ENCODE data around the gene SIX3.
A peak's percentile ranks its signal among the peaks of the same experiment; 100 is the strongest.

The SIX3 gene

DNA sequence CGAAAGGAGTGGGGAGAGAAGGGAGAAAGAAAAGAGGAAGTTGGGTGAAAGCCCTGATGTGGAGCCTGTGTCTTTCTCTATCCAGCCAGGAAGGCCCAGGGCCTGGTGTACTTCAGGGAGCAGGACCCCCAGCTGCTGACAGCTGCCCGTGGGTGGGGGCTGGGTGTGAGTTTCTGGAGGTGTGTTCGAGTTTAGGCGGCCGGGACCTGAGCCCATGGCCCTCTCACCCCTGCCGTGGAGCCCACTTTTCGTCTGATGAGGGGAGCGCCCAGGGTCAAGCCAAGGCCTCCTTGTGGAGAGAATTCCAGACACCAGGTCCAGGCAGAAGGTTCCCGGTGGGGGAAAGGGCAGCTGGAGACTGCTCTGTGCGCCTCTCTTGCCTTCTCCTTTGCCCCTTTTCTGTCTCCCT, 2.2 kb downstream of the SIX3 start:
- DNase-seq (ENCODE audit: low read depth, low spot score) = no peak

DNA sequence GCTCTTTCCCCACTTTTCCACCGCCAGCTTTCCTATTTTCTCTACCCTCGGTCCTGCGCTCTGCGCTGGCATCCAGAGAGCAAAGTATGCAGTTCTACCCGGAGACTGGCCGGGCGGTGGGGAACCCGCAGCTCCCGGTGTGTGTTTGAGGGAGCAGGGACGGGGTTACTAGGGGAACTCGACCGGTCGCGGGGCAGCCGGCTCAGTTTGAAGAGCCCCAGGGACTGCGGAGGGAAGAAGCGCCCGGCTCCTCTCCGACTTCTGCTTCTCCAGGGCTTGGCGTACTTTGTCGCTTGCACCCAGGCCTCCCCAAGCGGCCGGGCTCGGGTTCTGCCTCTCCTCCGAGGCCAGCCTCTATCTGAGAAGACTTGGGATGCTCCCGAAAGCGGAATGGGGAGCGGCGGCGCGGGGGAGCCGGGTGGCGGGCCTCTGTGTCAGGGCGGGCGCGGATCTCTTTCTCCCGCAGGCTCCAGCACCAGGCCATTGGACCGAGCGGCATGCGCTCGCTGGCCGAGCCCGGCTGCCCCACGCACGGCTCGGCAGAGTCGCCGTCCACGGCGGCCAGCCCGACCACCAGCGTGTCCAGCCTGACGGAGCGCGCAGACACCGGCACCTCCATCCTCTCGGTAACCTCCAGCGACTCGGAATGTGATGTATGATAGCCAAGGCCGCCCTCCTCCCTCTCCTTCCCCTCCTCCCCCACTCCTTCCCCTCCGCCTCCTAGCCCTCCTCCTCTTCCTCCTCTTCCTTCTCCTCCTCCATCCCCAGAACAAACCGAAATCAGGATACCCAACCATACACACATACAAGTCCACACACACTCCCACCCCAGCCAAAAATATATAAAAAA, 2.8 kb downstream of the SIX3 start:
- peak; percentile 56 for DNase-seq (ENCODE audit: low read depth, low spot score)

DNA sequence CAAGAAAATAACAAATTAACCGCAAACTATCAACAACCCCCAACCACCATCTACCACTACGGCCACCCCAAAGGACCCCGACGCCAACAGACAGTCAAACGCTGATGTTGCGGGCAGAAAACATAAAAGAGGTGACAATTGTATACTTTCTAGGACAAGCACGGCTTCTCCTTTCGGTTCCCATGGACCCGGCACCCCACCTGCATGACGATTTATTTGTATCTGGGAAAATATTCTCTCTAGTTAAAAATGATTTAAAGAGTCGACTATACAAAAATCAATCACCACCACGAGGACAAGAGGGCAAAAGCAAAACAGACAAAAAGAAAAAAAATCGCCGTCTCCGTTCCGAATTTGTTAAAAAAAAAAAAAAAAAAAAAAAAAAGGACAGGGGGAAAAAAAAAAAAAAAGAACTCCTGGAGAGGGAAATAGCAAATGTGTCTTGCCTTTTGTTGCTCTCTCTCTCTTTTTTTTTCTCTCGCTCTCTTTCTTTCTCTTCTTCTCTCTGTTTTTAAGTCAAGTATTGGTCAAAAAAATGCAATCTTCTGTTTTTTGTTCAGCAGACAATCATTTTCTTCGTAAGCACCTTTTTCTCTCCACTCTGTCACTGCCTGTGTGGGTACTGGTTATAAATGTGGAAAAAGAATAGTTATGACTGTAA, 3.6 kb downstream of the SIX3 start:
- DNase-seq (ENCODE audit: low read depth, low spot score) = no peak

DNA sequence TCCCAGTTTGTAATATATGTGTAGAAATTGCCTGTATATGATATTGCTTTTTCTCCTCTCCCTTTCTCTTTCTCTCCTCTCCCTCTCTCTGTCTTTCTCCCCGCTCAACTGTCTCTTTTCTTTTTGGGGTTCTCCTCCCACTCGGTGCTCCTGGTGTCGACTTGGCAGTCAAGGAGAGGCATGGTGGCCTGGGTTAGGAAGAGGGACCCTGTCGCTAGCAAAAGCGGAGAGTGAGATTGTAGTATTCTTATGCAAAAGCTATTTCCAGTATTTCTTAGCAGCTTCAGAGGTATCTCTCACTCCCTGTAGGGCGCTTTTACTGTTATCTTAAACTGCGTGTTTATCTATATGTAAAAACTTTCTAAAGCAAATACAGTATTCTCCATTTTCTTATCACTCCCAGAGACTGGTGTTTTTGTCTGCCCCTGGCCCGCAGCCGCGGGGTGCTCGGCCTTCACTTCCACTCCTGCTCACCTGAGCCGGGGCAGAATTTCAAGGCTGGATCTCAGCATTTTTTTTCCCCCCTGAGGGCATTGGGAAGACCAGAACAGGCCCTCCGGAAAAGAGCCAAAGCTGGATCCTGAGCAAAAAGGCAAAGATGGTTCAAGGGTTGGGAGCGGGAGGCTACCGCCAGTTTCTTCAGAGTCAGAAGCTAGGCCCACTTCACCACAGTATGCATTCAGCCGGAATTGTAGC, 4.3 kb downstream of the SIX3 start:
- DNase-seq (ENCODE audit: low read depth, low spot score) = no peak

DNA sequence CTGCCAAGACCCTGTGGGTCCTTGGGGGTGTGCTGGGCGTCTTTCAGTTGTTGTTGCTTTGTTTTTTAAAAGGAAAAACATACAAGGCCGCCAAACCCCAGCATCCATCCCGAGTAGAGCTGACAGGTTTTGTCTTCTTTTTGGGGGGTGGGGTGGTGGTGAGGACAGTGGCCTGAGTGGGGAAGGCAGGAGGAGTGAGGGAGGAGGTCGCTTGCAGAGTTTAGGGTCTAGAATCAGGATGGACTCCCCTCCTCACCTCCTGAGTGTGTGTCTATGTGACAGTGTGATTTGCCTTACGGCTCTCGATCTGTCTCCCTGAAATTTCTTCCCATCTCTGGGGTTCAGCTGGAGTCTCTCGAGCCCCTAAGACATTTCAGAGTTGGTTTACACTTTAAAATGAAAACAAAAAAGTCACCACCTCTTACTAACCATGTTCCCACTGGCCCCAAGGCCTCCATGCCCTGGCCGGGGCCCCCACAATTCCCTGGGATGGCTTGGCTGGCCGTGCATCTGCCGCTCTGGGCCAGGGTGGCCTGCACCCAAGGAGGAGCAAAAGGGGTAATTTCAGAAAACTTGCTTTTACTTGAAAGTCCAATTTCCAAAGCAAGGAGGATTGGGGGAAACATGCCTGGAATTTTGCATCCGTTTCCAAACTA, 5.0 kb downstream of the SIX3 start:
- DNase-seq (ENCODE audit: low read depth, low spot score) = no peak

DNA sequence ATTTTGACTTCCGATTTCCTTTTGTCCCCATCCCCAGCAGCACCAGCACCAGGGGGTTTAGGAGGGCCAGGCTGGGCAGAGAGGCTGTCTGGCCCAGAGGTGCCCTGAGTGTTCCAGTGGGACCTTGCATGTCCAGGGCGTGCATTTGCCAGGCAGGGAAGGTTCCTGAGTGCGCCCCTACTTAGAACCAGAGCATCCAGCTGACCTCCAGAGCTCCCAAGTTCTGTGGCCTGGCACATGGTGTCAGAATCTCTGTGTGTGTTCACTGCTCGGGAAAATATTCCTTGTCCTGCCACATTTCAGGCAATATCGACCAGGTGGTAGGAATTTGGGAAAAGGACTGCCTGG, 5.5 kb downstream of the SIX3 start:
- no peak for DNase-seq (ENCODE audit: low read depth, low spot score)

DNA sequence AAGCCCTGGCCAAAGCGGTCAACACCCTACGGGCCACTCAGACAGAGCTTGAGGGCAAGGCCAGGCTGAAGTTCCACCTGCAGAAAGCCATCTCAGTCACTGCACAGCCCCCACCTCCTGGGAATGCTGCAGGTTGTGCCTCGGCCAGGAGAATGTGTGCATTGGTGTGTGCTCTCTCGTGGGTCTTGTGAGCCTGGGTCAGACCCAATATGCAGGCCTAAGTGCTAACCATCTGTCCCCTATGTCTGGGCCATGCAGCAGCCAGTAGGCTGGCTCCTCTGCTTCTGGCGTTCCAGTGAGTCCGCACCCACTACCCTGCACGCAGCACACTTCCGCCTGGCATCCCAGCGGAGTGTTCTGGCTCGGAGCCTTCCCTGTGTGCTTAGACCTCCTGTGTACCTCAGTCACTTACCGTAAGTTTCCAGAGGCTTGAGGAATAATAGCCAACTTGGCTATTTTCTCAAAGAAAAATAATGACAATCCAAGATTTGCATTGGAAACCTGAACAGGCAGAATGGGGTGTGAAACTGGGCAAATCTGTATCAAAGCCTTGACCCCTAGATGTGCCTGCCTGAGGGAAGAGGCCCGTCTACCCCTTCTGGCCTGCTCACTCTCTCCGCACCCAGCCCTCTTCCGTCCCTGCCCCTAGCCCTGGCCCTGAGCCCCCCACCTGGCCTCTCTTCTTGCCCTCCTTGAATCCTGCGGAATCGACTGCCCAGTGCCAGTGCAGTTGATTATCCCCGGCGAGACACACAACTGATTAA, 7.2 kb downstream of the SIX3 start:
- DNase-seq (ENCODE audit: low read depth, low spot score) = no peak

DNA sequence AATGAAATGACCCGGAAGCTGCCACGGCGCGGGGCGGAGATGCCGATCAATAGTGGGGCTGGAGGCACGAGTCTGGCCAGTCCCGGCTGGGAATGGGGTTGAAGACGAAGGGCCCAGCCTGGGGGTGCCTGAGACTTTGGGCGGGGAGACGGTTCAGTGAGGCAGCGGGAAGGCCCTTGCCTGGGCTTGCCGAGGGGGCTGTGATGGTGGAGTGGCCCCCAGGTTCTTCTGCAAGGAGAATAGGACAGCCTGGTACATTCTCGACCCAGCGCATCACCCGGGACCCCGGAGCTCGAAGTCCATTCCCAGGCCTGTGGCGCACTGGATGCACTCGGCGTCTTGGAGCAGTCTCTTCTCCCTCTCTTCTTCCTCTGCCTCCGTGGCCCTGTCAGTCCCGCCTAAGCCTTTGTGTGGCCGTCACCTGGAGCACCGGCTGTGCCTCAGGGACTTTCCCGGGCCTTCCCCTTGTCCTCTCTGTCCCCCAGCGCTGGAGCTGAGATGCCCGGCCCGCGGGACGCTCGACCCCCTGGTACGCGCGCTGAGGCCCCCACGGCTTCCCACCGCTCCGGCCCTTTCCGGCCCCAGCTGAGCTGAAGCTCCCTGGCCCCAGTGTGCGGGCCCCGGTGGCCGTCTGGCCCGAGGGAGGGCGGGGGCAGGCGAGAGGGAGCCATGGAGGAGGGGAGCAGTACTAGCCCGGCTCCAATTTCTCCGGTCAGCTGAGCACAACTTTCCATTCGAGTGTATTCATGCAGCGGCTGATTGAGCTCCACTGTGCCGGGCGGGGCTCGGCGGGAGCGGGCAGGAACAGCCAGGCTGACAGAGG, 8.0 kb downstream of the SIX3 start:
- DNase-seq (ENCODE audit: low read depth, low spot score) = peak; percentile 93

DNA sequence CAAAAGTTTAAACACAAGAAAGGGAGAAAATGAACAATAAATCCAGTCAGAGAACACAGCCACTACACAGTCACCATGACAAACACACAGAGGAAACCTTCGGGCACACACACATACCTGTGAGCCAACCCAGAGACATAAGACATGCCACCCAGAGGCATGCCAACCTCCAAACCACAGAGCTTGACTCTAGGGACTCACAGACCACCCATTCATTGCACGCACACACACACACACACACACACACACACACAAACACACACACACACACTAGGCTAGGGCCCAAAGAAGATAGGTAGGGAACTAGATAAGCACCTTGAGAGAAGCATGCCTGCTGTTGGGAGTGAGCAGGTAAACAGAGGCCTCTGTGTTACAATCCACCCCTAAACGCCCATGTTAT, 9.1 kb downstream of the SIX3 start:
- no peak for DNase-seq (ENCODE audit: low read depth, low spot score)

DNA sequence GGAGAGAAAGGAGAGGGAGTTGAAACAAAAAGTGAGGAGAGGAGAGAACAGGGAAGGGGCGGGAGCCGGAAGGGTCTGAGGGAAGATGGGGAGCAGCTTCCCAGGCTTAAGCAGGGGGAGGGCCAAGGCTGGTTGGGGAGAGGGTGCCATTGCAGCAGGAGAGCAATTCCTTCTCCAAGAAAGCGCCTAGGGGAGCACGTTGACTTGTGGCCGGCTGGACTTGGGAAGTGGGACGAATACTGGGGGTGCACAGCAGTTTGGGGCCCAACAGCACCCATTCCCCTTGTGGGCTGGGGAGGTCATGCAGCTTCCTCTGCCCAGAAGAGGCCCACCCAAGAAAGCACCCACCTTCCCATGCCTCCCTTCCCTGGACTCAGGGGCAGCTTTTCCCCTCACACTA, 9.6 kb downstream of the SIX3 start:
- no peak for DNase-seq (ENCODE audit: low read depth, low spot score)

DNA sequence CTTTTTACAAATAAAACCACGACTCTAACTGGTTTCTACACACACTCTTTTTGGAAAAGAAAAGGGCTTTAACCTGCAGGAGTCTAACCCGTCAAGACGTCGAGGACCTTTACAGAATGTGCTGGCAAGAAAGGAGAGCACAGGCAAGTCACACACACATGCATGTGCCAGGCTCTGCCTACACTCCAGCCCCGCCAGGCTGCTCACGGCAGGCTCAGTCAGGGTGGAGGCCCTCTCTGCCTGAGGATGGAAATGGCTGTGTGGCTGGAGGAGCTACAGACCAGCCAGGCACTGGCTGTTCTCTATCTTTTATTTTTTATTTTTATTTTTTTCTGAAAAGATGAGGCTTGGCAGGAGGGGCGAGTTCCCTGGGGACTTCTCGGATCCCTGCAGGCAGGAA, 10.2 kb downstream of the SIX3 start:
- no peak for DNase-seq (ENCODE audit: low read depth, low spot score)

DNA sequence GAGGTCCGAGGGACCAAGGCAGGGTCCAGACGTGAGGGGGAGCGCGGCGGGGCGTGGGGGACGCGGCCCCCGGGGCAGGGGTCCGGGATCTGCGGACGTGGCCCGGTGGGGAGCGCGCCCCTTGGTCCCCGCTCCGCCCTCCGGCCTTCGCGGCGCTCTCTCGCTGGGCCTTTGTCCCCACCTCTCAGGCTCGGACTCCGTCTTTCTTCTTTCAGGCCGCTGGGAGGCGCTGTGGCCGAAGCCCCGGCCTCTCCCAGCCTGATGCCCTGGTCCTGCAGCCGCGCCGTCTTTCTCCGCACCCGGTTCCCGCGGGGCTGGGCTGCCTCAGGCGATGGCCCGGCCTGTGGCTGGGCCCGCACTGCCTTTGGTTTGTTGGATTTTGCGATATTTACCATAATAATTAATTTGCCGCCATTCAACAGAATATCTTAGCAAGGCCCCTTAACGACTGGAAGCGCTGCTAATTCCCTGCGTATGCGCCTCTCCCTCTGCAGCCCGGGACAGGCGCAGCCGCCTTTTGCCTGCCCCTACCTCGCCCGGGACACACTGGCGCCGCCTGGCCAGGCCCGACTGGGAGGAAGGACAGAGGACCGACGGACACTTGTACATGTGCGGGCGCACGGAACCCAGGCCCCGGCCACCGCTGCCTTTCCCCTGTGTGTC, 10.8 kb downstream of the SIX3 start:
- peak; percentile 90 for DNase-seq (ENCODE audit: low read depth, low spot score)

DNA sequence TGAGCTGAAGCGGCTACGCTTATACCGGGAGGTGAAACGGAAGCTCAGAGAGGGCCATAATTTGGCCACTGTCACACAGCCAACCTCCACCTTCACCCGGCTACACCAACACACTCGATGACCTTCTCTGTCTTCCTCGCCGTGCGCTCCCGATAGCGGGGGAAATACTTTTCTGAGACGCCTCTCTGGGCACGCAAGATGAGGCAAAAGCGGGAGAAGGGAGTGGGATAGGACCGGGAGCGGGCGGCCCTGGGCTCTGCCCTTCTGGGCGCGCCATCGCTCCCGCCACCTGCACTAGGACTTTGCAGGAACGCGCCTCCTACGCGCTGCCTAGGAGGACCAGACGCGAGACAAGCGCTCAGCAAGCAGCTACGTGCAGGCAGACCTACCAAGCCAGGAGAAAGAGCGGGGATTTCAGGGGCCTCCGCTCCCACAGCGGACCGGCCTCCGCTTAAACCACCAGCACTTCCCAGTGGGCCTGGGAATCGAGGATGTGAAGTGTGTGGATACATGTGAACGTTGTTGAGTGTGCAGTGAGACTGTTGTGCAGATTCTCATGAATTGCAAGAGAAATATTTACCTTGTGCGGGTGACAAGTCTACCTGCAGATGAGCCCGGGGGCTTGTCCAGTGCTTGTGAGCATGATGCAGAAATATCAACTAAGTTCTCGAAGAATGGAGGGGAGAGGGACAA, 11.4 kb downstream of the SIX3 start:
- DNase-seq (ENCODE audit: low read depth, low spot score) = no peak

DNA sequence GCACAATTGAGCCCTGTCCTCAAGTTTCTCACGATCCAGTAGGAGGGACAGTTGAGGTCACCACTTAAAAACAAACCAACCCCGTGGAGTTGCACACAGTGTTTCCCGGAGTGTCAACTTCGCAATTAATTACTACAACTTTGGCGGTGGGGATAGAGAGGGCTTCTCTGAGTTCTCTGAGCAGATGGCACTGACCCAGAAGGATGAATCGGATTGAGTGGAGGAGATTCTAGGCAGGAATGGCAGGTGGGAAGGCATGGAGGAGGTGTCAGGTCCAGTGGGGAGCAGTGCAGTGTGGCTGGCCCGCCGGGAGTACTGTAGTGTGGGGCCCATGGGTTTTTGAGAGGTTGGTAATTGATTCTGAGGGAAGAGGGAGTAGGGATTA, 12.0 kb downstream of the SIX3 start:
- DNase-seq (ENCODE audit: low read depth, low spot score) = no peak

DNA sequence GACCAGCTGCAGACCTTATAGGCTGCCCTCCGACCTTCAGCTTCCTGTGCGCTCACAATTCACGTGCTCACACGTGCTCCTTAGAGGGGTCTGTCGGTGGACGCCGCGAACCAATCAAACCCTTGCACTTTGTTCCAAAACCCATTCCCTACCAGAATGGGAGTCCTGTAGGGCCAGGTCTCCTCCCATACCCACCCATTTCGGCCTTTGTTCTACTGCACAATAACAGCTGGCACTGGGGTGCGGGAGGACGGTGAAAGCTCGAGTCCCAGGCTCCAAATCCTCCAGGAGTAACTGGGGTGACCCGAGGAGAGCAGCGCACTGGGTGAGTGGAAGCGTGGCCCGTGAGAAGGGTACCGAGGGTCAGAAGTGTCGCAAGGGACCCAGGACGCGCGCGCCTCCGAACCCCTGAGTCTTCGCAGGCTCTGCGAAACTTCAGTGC, 13.0 kb downstream of the SIX3 start:
- no peak for DNase-seq (ENCODE audit: low read depth, low spot score)

DNA sequence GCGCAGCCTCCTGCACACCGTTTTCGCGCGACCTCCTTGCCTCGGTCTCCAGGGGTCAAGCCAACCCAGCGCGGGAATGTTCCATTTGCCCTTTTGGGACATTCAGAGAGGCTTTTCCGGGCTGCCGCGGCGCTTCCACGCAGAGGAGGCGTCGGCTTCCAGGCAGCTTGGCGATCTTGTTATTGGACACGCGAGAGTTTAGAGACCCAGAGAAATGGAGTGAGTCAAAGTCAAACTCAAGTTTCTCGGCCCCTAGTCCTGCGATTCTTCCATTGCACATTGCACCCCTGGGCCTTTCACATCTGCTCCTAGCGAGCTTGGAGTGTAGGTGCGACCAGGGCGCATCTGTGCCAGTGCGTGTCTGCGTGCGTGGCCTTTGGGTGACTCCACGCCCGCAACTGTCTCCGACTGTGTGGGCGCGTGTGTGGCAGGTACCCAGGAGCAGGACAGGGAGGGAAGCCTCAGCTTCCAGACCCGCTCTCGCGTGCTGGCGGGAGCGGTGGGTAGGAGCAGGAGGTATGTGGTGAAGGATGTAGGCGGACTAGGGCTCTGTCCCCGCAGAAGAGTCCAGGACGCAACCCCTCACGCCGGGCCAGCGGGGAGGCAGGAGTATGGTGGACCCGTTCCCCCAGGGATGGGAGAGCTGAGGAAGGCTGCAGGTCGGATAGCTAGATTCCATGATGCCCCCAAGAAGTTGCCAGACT, 13.5 kb downstream of the SIX3 start:
- DNase-seq (ENCODE audit: low read depth, low spot score) = peak; percentile 52

DNA sequence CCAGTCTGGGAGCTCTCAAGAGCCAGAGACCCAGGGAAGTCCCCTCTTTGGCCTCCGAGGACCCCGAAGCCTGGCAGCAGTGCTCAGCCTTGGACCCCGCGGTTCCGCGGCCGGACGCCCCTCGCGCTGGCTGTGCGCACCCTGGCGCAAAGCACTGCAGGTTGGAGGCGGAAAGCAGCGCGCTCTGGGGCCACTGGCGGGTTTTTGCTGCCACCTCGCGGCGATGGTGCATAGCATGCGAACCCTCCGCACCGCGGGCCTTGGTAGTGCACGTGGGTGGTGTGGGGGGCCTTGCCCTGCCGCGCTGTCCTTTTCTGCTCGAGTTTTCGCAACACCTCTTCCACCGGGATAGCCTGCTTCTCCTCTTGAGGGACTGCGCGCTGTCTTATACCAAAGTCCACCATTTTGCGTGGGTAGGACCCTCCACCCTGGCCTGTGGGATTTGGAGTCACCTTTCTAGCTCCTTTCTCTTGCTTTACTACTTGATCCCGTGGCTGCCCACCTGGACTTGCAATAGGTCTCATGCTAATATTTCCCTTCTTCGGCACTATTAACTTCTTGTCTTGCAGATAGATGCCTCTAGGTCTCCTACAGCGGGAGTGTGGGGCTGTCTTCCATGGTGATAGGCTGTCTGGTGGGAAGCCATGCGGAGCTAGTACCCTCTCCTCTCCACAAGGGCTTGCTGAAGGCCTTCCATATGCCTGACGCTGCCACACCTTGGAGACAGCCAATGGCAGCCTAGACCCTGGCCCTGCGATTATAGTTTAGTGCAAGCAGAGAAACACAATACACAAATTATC, 14.3 kb downstream of the SIX3 start:
- peak; percentile 88 for DNase-seq (ENCODE audit: low read depth, low spot score)

DNA sequence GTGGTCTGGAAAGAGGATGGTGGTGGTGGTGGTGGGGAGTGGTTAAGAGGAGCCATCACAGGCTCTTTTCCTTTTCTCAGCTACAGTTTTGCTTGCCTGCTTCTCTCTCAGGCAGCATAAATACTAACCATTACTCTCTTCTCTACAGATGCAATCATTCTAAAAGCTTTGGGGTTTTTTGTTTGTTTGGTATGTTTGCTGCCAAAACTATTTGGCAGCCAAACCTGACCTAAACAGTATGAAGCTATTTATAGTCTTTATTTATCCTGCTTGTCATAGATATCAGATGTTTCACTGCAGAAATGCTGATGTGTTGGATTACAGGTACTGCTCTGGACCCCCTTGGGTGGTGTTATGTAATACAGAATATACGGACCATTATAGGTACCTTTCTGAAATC, 15.3 kb downstream of the SIX3 start:
- no peak for DNase-seq (ENCODE audit: low read depth, low spot score)

Measured in astrocyte of the hippocampus (primary cell).